ENCODE measurements around the gene MLH3.

MLH3 gene

GRCh38 chr14:74973003-74973653, 78.1 kb downstream of the MLH3 start:
- H3K4me3 ChIP-seq (ENCODE audit: low read length): no peak overlapping the region
- DNase-seq (ENCODE audit: low read depth): no peak

GRCh38 chr14:74968811-74969210, 82.5 kb downstream of the MLH3 start:
- TF ChIP-seq CTCF (conservative IDR thresholded peaks at IDR 0.05; ENCODE audit: low read depth, low read length): no peak
- DNase-seq (ENCODE audit: low read depth): no peak
- no peak overlapping the region for H3K4me3 ChIP-seq (ENCODE audit: low read length)

More at GRCh38 chr14:74973003-74973653, 78.1 kb downstream of the MLH3 start:
- TF ChIP-seq CTCF (conservative IDR thresholded peaks at IDR 0.05; ENCODE audit: low read depth, low read length): no peak

- no peak overlapping the region for H3K4me3 ChIP-seq (ENCODE audit: low read length)
- no peak for DNase-seq (ENCODE audit: low read depth)
- TF ChIP-seq CTCF (conservative IDR thresholded peaks at IDR 0.05; ENCODE audit: low read depth, low read length): no peak
These were observed 85.6 kb downstream of the MLH3 start for GRCh38 chr14:74965486-74966153.

- H3K4me3 ChIP-seq (ENCODE audit: low read length): no peak overlapping the region
- no peak for DNase-seq (ENCODE audit: low read depth)
- TF ChIP-seq CTCF (conservative IDR thresholded peaks at IDR 0.05; ENCODE audit: low read depth, low read length): no peak
These were observed 86.3 kb downstream of the MLH3 start for GRCh38 chr14:74964787-74965485.
